SK-N-SH treated with all-trans-retinoic acid at 6 μM for 48 hours (cell line): Measurements from ENCODE around the gene CDK6.

ENCODE experiments used
- ATAC-seq: fragments of 200-7000 bp; cut with Tn5 transposase; 3 replicates; pipeline ENCODE4 v1.9.1; 2020; ENCODE audit warnings: mild to moderate bottlenecking, moderate library complexity
- ARNTL ChIP-seq: fragments of 450-650 bp; formaldehyde crosslinking; IDR thresholded peaks from 2 replicates; pipeline ENCODE4 v1.5.0; 2020; ENCODE audit warnings: low read depth, mild to moderate bottlenecking, moderate library complexity, borderline replicate concordance
- BACH2 ChIP-seq: fragments of 250-450 bp; sonication (Bioruptor Pico); IDR thresholded peaks from 2 replicates; pipeline ENCODE4 v1.9.0; 2021; ENCODE audit warnings: mild to moderate bottlenecking, borderline replicate concordance
- CSDC2 ChIP-seq: fragments of 250-450 bp; sonication (Bioruptor Pico); IDR thresholded peaks from 2 replicates; pipeline ENCODE4 v1.5.0; 2020; ENCODE audit warnings: mild to moderate bottlenecking, moderate library complexity
- GLIS3 ChIP-seq: fragments of 250-450 bp; sonication (Bioruptor Pico); IDR thresholded peaks from 2 replicates; pipeline ENCODE4 v1.5.0; 2020; ENCODE audit warnings: mild to moderate bottlenecking, moderate library complexity
- ISL1 ChIP-seq: fragments of 250-450 bp; sonication (Bioruptor Pico); IDR thresholded peaks from 2 replicates; pipeline ENCODE4 v2.1.2; 2022; ENCODE audit warnings: mild to moderate bottlenecking, moderate library complexity
- OSR1 ChIP-seq: fragments of 250-450 bp; sonication (Bioruptor Pico); IDR thresholded peaks from 2 replicates; pipeline ENCODE4 v1.8.0; 2022; ENCODE audit warnings: moderate library complexity, mild to moderate bottlenecking, inconsistent platforms
- PPARA ChIP-seq: fragments of 250-450 bp; sonication (Bioruptor Pico); IDR thresholded peaks from 2 replicates; pipeline ENCODE4 v1.5.0; 2020; ENCODE audit warnings: mild to moderate bottlenecking, borderline replicate concordance
- RARB ChIP-seq: fragments of 250-450 bp; sonication (Bioruptor Pico); IDR thresholded peaks from 2 replicates; pipeline ENCODE4 v1.8.0; 2021; ENCODE audit warnings: mild to moderate bottlenecking, moderate library complexity
- SNAI2 ChIP-seq: fragments of 250-450 bp; sonication (Bioruptor Pico); IDR thresholded peaks from 2 replicates; pipeline ENCODE4 v1.5.0; 2020; ENCODE audit warnings: mild to moderate bottlenecking, moderate library complexity
- ZC3H10 ChIP-seq: fragments of 250-450 bp; sonication (Bioruptor Pico); IDR thresholded peaks from 2 replicates; pipeline ENCODE4 v1.5.1; 2021; ENCODE audit warnings: mild to moderate bottlenecking, moderate library complexity
- ZFP3 ChIP-seq: fragments of 250-450 bp; sonication (Bioruptor Pico); IDR thresholded peaks from 2 replicates; pipeline ENCODE4 v1.5.0; 2020; ENCODE audit warnings: mild to moderate bottlenecking, moderate library complexity
- ZFP30 ChIP-seq: fragments of 450-650 bp; formaldehyde crosslinking; IDR thresholded peaks from 2 replicates; pipeline ENCODE4 v1.5.0; 2022; ENCODE audit warnings: mild to moderate bottlenecking, moderate library complexity
- ZNF565 ChIP-seq: fragments of 450-650 bp; formaldehyde crosslinking; conservative IDR thresholded peaks from 2 replicates; pipeline ENCODE4 v1.5.0; 2020; ENCODE audit warnings: low read depth, mild to moderate bottlenecking, moderate library complexity
- ZNF70 ChIP-seq: fragments of 450-650 bp; formaldehyde crosslinking; IDR thresholded peaks from 2 replicates; pipeline ENCODE4 v1.5.0; 2020; ENCODE audit warnings: mild to moderate bottlenecking, moderate library complexity
- ZNF8 ChIP-seq: fragments of 450-650 bp; formaldehyde crosslinking; IDR thresholded peaks from 2 replicates; pipeline ENCODE4 v1.5.0; 2020; ENCODE audit warnings: mild to moderate bottlenecking, moderate library complexity
- TF ChIP-seq, protein P1 (sequence below): fragments of 250-450 bp; sonication (Bioruptor Pico); IDR thresholded peaks from 2 replicates; pipeline ENCODE4 v1.8.0; 2020; ENCODE audit warnings: mild to moderate bottlenecking, moderate library complexity, borderline replicate concordance
- TF ChIP-seq, protein P2 (sequence below): fragments of 250-450 bp; sonication (Bioruptor Pico); IDR thresholded peaks from 2 replicates; pipeline ENCODE4 v1.5.0; 2020; ENCODE audit warnings: mild to moderate bottlenecking, moderate library complexity
- TF ChIP-seq, protein P3 (sequence below): fragments of 250-450 bp; sonication (Bioruptor Pico); IDR thresholded peaks from 2 replicates; pipeline ENCODE4 v1.8.0; 2021; ENCODE audit warnings: low read depth, mild to moderate bottlenecking, moderate library complexity, borderline replicate concordance
- TF ChIP-seq, protein P4 (sequence below): fragments of 250-450 bp; sonication (Bioruptor Pico); IDR thresholded peaks from 2 replicates; pipeline ENCODE4 v1.5.1; 2021; ENCODE audit warnings: mild to moderate bottlenecking, moderate library complexity
- TF ChIP-seq, protein P5 (sequence below): fragments of 250-450 bp; sonication (Bioruptor Pico); IDR thresholded peaks from 2 replicates; pipeline ENCODE4 v1.5.1; 2020; ENCODE audit warnings: low read depth, mild to moderate bottlenecking, moderate library complexity

The CDK6 gene

DNA sequence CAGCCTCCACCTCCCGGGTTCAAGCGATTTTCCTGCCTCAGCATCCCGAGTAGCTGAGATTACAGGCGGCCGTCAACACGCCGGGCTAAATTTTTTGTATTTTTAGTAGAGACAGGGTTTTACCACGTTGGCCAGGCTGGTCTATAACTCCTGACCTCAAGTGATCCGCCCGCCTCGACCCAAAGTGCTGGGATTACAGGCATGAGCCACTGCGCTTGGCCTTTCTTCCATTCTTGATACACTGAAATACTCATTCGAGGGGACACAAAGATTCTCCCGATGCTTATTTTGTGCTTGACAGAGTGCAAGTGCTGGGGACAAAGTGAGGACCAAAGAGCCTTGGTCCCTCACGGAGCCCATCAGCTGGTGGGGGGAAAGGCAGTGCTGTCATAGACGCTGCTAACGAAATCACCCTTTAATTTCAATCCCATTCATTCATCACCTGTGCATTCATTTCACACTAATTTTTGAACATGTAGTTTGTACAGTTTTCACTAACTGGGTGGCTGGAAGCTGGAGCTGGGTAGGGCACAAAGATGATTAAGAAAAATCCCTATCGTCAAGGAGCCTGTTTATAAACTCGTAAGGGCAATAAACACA, 245.6 kb downstream of the CDK6 start:
- TF ChIP-seq ARNTL (CRISPR knock-in tag) (no peak), ZFP3 (CRISPR knock-in tag) (no peak), ZC3H10 (CRISPR knock-in tag) (no peak), ZNF70 (CRISPR knock-in tag) (no peak), OSR1 (CRISPR knock-in tag) (no peak), CSDC2 (CRISPR knock-in tag) (no peak), SNAI2 (no peak), ZNF8 (CRISPR knock-in tag) (no peak), ZFP30 (no peak), ISL1 (no peak)
- TF ChIP-seq, protein P1, sequence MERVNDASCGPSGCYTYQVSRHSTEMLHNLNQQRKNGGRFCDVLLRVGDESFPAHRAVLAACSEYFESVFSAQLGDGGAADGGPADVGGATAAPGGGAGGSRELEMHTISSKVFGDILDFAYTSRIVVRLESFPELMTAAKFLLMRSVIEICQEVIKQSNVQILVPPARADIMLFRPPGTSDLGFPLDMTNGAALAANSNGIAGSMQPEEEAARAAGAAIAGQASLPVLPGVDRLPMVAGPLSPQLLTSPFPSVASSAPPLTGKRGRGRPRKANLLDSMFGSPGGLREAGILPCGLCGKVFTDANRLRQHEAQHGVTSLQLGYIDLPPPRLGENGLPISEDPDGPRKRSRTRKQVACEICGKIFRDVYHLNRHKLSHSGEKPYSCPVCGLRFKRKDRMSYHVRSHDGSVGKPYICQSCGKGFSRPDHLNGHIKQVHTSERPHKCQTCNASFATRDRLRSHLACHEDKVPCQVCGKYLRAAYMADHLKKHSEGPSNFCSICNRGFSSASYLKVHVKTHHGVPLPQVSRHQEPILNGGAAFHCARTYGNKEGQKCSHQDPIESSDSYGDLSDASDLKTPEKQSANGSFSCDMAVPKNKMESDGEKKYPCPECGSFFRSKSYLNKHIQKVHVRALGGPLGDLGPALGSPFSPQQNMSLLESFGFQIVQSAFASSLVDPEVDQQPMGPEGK (CRISPR knock-in tag) = no peak
- TF ChIP-seq, protein P2, sequence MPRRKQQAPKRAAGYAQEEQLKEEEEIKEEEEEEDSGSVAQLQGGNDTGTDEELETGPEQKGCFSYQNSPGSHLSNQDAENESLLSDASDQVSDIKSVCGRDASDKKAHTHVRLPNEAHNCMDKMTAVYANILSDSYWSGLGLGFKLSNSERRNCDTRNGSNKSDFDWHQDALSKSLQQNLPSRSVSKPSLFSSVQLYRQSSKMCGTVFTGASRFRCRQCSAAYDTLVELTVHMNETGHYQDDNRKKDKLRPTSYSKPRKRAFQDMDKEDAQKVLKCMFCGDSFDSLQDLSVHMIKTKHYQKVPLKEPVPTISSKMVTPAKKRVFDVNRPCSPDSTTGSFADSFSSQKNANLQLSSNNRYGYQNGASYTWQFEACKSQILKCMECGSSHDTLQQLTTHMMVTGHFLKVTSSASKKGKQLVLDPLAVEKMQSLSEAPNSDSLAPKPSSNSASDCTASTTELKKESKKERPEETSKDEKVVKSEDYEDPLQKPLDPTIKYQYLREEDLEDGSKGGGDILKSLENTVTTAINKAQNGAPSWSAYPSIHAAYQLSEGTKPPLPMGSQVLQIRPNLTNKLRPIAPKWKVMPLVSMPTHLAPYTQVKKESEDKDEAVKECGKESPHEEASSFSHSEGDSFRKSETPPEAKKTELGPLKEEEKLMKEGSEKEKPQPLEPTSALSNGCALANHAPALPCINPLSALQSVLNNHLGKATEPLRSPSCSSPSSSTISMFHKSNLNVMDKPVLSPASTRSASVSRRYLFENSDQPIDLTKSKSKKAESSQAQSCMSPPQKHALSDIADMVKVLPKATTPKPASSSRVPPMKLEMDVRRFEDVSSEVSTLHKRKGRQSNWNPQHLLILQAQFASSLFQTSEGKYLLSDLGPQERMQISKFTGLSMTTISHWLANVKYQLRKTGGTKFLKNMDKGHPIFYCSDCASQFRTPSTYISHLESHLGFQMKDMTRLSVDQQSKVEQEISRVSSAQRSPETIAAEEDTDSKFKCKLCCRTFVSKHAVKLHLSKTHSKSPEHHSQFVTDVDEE (CRISPR knock-in tag) = no peak
- TF ChIP-seq, protein P3, sequence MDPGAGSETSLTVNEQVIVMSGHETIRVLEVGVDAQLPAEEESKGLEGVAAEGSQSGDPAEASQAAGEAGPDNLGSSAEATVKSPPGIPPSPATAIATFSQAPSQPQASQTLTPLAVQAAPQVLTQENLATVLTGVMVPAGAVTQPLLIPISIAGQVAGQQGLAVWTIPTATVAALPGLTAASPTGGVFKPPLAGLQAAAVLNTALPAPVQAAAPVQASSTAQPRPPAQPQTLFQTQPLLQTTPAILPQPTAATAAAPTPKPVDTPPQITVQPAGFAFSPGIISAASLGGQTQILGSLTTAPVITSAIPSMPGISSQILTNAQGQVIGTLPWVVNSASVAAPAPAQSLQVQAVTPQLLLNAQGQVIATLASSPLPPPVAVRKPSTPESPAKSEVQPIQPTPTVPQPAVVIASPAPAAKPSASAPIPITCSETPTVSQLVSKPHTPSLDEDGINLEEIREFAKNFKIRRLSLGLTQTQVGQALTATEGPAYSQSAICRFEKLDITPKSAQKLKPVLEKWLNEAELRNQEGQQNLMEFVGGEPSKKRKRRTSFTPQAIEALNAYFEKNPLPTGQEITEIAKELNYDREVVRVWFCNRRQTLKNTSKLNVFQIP (CRISPR knock-in tag) = no peak

DNA sequence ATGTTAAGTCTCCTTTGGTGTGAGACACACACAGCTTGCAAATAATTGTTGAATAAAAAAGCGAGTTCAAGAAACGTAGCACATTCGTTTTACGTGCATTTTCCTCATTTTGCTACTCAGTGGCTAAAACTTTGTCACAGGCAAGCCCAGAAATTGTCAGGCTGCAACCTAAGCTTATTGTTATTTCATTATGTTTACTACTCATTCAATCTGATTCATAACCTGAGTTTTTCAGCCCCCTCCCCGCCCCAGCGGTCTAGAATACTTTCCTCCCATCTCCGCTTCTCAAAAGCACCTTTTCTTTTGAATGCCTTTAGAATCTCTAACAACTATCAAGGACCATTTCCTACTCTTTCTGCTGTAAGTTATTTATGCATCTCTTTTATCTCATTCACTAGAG, 247.3 kb downstream of the CDK6 start:
- ATAC-seq = no peak
- TF ChIP-seq, protein P2 (CRISPR knock-in tag) = no peak
- no peak for TF ChIP-seq GLIS3 (CRISPR knock-in tag)

More for the DNA sequence above, 245.6 kb downstream of the CDK6 start:
- no peak for ATAC-seq

DNA sequence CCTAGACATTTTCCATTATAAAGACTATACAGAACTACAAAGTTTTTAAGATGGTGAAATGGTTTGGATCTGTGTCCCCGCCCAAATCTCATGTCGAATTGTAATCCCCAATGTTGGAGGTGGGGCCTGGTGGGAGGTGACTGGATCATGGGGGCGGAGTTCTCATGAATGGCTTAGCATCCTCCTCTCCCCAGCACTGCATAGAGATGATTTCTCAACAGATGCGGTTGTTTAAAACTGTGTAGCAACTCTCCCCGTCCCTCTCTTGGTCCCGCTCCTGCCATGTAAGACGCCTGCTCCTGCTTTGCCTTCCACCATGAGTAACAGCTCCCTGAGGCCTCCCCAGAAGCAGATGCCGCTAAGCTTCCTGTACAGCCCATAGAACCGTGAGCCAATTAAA, 247.8 kb downstream of the CDK6 start:
- no peak for TF ChIP-seq OSR1 (CRISPR knock-in tag)
- TF ChIP-seq, protein P4, sequence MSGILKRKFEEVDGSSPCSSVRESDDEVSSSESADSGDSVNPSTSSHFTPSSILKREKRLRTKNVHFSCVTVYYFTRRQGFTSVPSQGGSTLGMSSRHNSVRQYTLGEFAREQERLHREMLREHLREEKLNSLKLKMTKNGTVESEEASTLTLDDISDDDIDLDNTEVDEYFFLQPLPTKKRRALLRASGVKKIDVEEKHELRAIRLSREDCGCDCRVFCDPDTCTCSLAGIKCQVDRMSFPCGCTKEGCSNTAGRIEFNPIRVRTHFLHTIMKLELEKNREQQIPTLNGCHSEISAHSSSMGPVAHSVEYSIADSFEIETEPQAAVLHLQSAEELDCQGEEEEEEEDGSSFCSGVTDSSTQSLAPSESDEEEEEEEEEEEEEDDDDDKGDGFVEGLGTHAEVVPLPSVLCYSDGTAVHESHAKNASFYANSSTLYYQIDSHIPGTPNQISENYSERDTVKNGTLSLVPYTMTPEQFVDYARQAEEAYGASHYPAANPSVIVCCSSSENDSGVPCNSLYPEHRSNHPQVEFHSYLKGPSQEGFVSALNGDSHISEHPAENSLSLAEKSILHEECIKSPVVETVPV (CRISPR knock-in tag) = no peak
- TF ChIP-seq ZNF565 = no peak
- TF ChIP-seq, protein P5, sequence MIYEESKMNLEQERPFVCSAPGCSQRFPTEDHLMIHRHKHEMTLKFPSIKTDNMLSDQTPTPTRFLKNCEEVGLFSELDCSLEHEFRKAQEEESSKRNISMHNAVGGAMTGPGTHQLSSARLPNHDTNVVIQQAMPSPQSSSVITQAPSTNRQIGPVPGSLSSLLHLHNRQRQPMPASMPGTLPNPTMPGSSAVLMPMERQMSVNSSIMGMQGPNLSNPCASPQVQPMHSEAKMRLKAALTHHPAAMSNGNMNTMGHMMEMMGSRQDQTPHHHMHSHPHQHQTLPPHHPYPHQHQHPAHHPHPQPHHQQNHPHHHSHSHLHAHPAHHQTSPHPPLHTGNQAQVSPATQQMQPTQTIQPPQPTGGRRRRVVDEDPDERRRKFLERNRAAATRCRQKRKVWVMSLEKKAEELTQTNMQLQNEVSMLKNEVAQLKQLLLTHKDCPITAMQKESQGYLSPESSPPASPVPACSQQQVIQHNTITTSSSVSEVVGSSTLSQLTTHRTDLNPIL = no peak
- TF ChIP-seq ZC3H10 (CRISPR knock-in tag) = no peak
- no peak for TF ChIP-seq SNAI2
- TF ChIP-seq GLIS3 (CRISPR knock-in tag) = no peak
- TF ChIP-seq BACH2 (CRISPR knock-in tag) = no peak
- no peak for TF ChIP-seq CSDC2 (CRISPR knock-in tag)
- TF ChIP-seq, protein P2 (CRISPR knock-in tag) = no peak
- no peak for TF ChIP-seq ISL1
- TF ChIP-seq ZNF70 (CRISPR knock-in tag) = no peak
- TF ChIP-seq PPARA (CRISPR knock-in tag) = no peak
- no peak for TF ChIP-seq ZFP3 (CRISPR knock-in tag)
- TF ChIP-seq, protein P3 (CRISPR knock-in tag) = no peak
- TF ChIP-seq RARB (CRISPR knock-in tag) = no peak
- no peak for ATAC-seq
